GM18951 (cell line): ENCODE measurements around the gene OPN5.

Source experiments
- POLR2A ChIP-seq: IDR thresholded peaks from 4 replicates; pipeline ENCODE4 v1.6.1; 2011; ENCODE audit warnings: mild to moderate bottlenecking; ENCODE audit not compliant: insufficient read length, insufficient read depth; ENCODE audit errors: extremely low read depth
- in situ Hi-C: fragments of 300-500 bp; cut with MboI; formaldehyde crosslinking; loops from one replicate; pipeline ENCODE4 v1.12.0; 2022; ENCODE audit warnings: low sequenced_read_pairs, mixed read lengths, inconsistent platforms; ENCODE audit not compliant: unreplicated experiment

OPN5 gene

GRCh38 chr6:47854971-47855370 is 73.1 kb downstream of the OPN5 start:
- TF ChIP-seq POLR2A = no peak
- in situ Hi-C loops = no loop called here

GRCh38 chr6:47859175-47859574 is 77.3 kb downstream of the OPN5 start:
- no peak for TF ChIP-seq POLR2A
- in situ Hi-C loops = no loop called here

- in situ Hi-C loops = no loop called here
- TF ChIP-seq POLR2A = no peak
Measured at GRCh38 chr6:47862731-47863130, 80.9 kb downstream of the OPN5 start.

- TF ChIP-seq POLR2A = no peak
- in situ Hi-C loops = no loop called here
Measured at GRCh38 chr6:47865206-47865605, 83.4 kb downstream of the OPN5 start.

GRCh38 chr6:47875593-47875992 is 93.8 kb downstream of the OPN5 start:
- TF ChIP-seq POLR2A = no peak
- in situ Hi-C loops = no loop called here
